Vagina (tissue), 2 donors: ENCODE data around the gene ATP6V0B. TPM values are rescaled to one million over a fixed set of nuclear protein-coding genes. Genes with fewer than 3 reads are reported as not detected.

Experiments
- DNase-seq, 2 donors: peaks; one replicate each; pipeline ENCODE4 v3.0.0-alpha.2; 2017; ENCODE audit errors: extremely low spot score in 2 of 2
- H3K27ac ChIP-seq: fragments of 200-600 bp; sonication (generic); one replicate; pipeline ENCODE4 v1.5.1; 2019
- H3K27me3 ChIP-seq: fragments of 200-600 bp; sonication (generic); one replicate; pipeline ENCODE4 v1.5.1; 2019
- H3K36me3 ChIP-seq, 2 donors: fragments of 200-600 bp; sonication (generic); one replicate each; pipeline ENCODE4 v1.5.1; 2017 to 2019
- H3K4me1 ChIP-seq: fragments of 200-600 bp; sonication (generic); one replicate; pipeline ENCODE4 v1.5.1; 2019
- H3K4me3 ChIP-seq, 2 donors: fragments of 200-600 bp; sonication (generic); 1 replicate in 1 of 2; 2 replicates in 1 of 2; pipeline ENCODE4 v1.5.1; 2016 to 2019
- H3K9me3 ChIP-seq: fragments of 200-600 bp; sonication (generic); one replicate; pipeline ENCODE4 v1.5.1; 2019
- POLR2A ChIP-seq, 2 donors: fragments of 450-650 bp; IDR thresholded peaks; one replicate each; pipeline ENCODE4 v1.6.1; 2017; ENCODE audit warnings: antibody characterized with exemption in 2 of 2, mild to moderate bottlenecking in 2 of 2, moderate library complexity in 2 of 2
- POLR2AphosphoS5 ChIP-seq, 2 donors: sonication (generic); formaldehyde crosslinking; IDR thresholded peaks; one replicate each; pipeline ENCODE4 v1.9.0; 2017; ENCODE audit warnings: antibody characterized with exemption in 2 of 2, mild to moderate bottlenecking in 2 of 2, low read depth in 1 of 2; ENCODE audit not compliant: insufficient read depth in 1 of 2
- intact Hi-C: fragments of 100-400 bp; cut with DNase I; formaldehyde crosslinking; loops from one replicate; pipeline ENCODE4 v1.15.1; 2023
- total RNA-seq: library from RNA; depleted of rRNA; stranded (reverse); fragments of >200 nt; gene quantifications from one replicate; pipeline ENCODE4 v1.2.3, GENCODE V29; 2016
- TF ChIP-seq, protein P1 (sequence below), 3 experiments: fragments of 450-650 bp in 2 of 3; fragments of 200-600 bp in 1 of 3; sonication (generic) in 1 of 3; IDR thresholded peaks; one replicate each; pipeline ENCODE4 v1.5.1; 2017 to 2019; ENCODE audit warnings: antibody characterized with exemption in 3 of 3, mild to moderate bottlenecking in 2 of 3, moderate library complexity in 2 of 3

Gene ATP6V0B
- total RNA-seq, 1 donor from 2014 or later = 71.5 TPM

GRCh38 chr1:44002165-44002564 is 27.4 kb downstream of the ATP6V0B start:
- H3K27ac ChIP-seq = no peak overlapping the region
- DNase-seq = no peak
- intact Hi-C loops = no loop called here

DNA sequence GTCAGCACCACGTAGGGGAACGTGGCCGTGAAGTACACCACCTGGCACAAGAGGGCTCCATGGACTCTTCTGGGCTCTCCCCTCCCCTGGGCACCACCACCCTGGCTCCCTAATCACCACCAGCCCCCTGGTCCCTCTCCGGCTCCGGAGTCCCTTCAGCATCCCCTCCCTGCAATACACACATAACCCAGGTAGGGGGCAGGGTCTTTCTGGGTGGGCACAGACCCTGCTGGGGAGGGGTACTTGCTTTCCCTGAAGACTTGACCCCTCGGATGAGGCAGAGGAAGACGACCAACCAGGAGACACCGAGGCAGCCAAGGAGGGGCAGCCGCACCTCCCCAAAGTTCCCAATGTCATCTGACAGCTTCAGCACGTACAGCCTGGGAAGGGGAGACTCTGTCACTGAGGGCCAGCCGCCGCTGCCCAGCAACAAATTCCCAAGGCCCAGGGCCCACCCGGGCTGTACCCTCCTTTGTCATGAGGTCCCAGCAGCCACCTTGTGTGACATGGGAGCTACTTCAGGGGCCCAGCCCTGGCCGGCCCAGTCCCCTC is 27.9 kb downstream of the ATP6V0B start:
- Histone ChIP-seq H3K27me3 (no peaks in the 10 kb centered on the region), H3K36me3 (peaks cover 0 to 30% of the 10 kb centered on the region in 2 donors), H3K27ac (no peak overlapping the region), H3K4me1 (peaks cover 11% of the 10 kb centered on the region), H3K4me3 (no peak overlapping the region), H3K9me3 (no peaks in the 10 kb centered on the region)
- no peak for DNase-seq
- intact Hi-C loops = no loop called here
- no peak for TF ChIP-seq POLR2A (IDR thresholded peaks at IDR 0.05)
- no peak for TF ChIP-seq POLR2AphosphoS5 (IDR thresholded peaks at IDR 0.05; ENCODE audit: insufficient read depth in 1 of 2, low read depth in 1 of 2)
- TF ChIP-seq, protein P1, sequence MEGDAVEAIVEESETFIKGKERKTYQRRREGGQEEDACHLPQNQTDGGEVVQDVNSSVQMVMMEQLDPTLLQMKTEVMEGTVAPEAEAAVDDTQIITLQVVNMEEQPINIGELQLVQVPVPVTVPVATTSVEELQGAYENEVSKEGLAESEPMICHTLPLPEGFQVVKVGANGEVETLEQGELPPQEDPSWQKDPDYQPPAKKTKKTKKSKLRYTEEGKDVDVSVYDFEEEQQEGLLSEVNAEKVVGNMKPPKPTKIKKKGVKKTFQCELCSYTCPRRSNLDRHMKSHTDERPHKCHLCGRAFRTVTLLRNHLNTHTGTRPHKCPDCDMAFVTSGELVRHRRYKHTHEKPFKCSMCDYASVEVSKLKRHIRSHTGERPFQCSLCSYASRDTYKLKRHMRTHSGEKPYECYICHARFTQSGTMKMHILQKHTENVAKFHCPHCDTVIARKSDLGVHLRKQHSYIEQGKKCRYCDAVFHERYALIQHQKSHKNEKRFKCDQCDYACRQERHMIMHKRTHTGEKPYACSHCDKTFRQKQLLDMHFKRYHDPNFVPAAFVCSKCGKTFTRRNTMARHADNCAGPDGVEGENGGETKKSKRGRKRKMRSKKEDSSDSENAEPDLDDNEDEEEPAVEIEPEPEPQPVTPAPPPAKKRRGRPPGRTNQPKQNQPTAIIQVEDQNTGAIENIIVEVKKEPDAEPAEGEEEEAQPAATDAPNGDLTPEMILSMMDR (IDR thresholded peaks at IDR 0.05) = no peak

More at GRCh38 chr1:44002165-44002564, 27.4 kb downstream of the ATP6V0B start:
- Histone ChIP-seq H3K36me3 (peaks cover 0 to 30% of the 10 kb centered on the region in 2 donors), H3K4me3 (no peak overlapping the region), H3K27me3 (no peaks in the 10 kb centered on the region), H3K9me3 (no peaks in the 10 kb centered on the region), H3K4me1 (peaks cover 11% of the 10 kb centered on the region)
- TF ChIP-seq, protein P1 (IDR thresholded peaks at IDR 0.05) = no peak
- no peak for TF ChIP-seq POLR2AphosphoS5 (IDR thresholded peaks at IDR 0.05; ENCODE audit: insufficient read depth in 1 of 2, low read depth in 1 of 2)
- TF ChIP-seq POLR2A (IDR thresholded peaks at IDR 0.05) = no peak

GRCh38 chr1:44008259-44008658 is 33.5 kb downstream of the ATP6V0B start:
- H3K27me3 ChIP-seq = no peaks in the 10 kb centered on the region
- no peak overlapping the region for H3K27ac ChIP-seq
- no peak for TF ChIP-seq POLR2AphosphoS5 (IDR thresholded peaks at IDR 0.05; ENCODE audit: insufficient read depth in 1 of 2, low read depth in 1 of 2)
- TF ChIP-seq, protein P1 (IDR thresholded peaks at IDR 0.05) = no peak
- no peak for TF ChIP-seq POLR2A (IDR thresholded peaks at IDR 0.05)
- no peak overlapping the region for H3K4me3 ChIP-seq
- no peaks in the 10 kb centered on the region for H3K9me3 ChIP-seq
- DNase-seq = no peak
- peaks cover 21% of the 10 kb centered on the region for H3K4me1 ChIP-seq
- peaks cover 0 to 5% of the 10 kb centered on the region in 2 donors for H3K36me3 ChIP-seq
- intact Hi-C loops = loop anchor here (5.0 kb wide), 1 partner anchor 34 kb away; no protein-coding TSS in a partner anchor

GRCh38 chr1:44010935-44011471 is 36.2 kb downstream of the ATP6V0B start:
- H3K4me1 ChIP-seq = peaks cover 28% of the 10 kb centered on the region
- intact Hi-C loops = no loop called here
- no peaks in the 10 kb centered on the region for H3K36me3 ChIP-seq

More at GRCh38 chr1:44010935-44011471, 36.2 kb downstream of the ATP6V0B start:
- H3K27me3 ChIP-seq = no peaks in the 10 kb centered on the region
- DNase-seq = no peak
- TF ChIP-seq, protein P1 (IDR thresholded peaks at IDR 0.05) = no peak
- TF ChIP-seq POLR2AphosphoS5 (IDR thresholded peaks at IDR 0.05; ENCODE audit: insufficient read depth in 1 of 2, low read depth in 1 of 2) (no peak), POLR2A (IDR thresholded peaks at IDR 0.05) (no peak)
- H3K4me3 ChIP-seq = no peak overlapping the region
- H3K9me3 ChIP-seq = no peaks in the 10 kb centered on the region
- H3K27ac ChIP-seq = no peak overlapping the region
